H1 (cell line): ENCODE results near the gene RNF31. TPM values are rescaled to one million over a fixed set of nuclear protein-coding genes. Genes with fewer than 3 reads are reported as not detected.
A peak's percentile ranks its signal among the peaks of the same experiment; 100 is the strongest.

Source experiments
- CTCF ChIA-PET: fragments of 300-600 bp; sonication (Branson Sonifier 250); formaldehyde crosslinking; loops from one replicate; lab custom pipeline; 2021; ENCODE audit not compliant: partially characterized antibody; lab: Charles Lee
- POLR2A ChIA-PET: fragments of 300-600 bp; sonication (Branson Sonifier 250); formaldehyde crosslinking; loops from one replicate; lab custom pipeline; 2021; ENCODE audit warnings: inconsistent platforms; ENCODE audit not compliant: partially characterized antibody; lab: Charles Lee
- DNase-seq, 2 experiments: peaks; one replicate each; pipeline versions ENCODE4 v3.0.0 to v3.0.0-alpha.2; 2010 to 2022; ENCODE audit warnings: low spot score in 2 of 2, low read depth in 1 of 2, mixed read lengths in 1 of 2
- FAIRE-seq: peaks from 2 replicates; lab custom pipeline; 2011; peaks lifted over from hg19 to GRCh38; lab: Jason Lieb, UNC
- H2AFZ ChIP-seq: 2 replicates; pipeline ENCODE4 v1.8.1; 2012; ENCODE audit warnings: low read length, inconsistent platforms
- H2AK5ac ChIP-seq: 2 replicates; pipeline ENCODE4 v1.6.1; 2013; ENCODE audit warnings: low read depth, low read length
- H2BK120ac ChIP-seq: replicated peaks from 2 replicates; pipeline ENCODE3; 2013; ENCODE audit warnings: low read depth, low read length, inconsistent platforms
- H2BK12ac ChIP-seq: 2 replicates; pipeline ENCODE4 v1.6.1; 2013; ENCODE audit warnings: low read depth, low read length
- H2BK15ac ChIP-seq: 2 replicates; pipeline ENCODE4 v1.6.1; 2013; ENCODE audit warnings: low read length
- H2BK20ac ChIP-seq: 2 replicates; pipeline ENCODE4 v1.6.1; 2013; ENCODE audit warnings: low read length
- H2BK5ac ChIP-seq: 2 replicates; pipeline ENCODE4 v1.6.1; 2013; ENCODE audit warnings: low read depth, low read length
- H3K14ac ChIP-seq: 2 replicates; pipeline ENCODE4 v1.6.1; 2013; ENCODE audit warnings: inconsistent platforms; ENCODE audit not compliant: insufficient read length
- H3K18ac ChIP-seq: 2 replicates; pipeline ENCODE4 v1.6.1; 2013; ENCODE audit warnings: low read length; ENCODE audit errors: extremely low read depth
- H3K23ac ChIP-seq: 2 replicates; pipeline ENCODE4 v1.6.1; 2013; ENCODE audit warnings: inconsistent platforms; ENCODE audit not compliant: insufficient read length
- H3K23me2 ChIP-seq: 2 replicates; pipeline ENCODE4 v1.6.1; 2013; ENCODE audit warnings: low read depth, low read length
- H3K27ac ChIP-seq: 2 replicates; pipeline ENCODE4 v1.6.1; 2011; ENCODE audit warnings: low read depth, low read length, inconsistent platforms
- H3K27me3 ChIP-seq, 4 experiments: replicated peaks in 1 of 4; 1 replicate in 1 of 4; 2 replicates in 3 of 4; pipeline versions ENCODE4 v1.6.1 to v1.8.1; 2011 to 2013; ENCODE audit warnings: low read length in 3 of 4, mild to moderate bottlenecking in 3 of 4, inconsistent platforms in 2 of 4, mixed read lengths in 2 of 4, moderate library complexity in 1 of 4; ENCODE audit not compliant: control insufficient read depth in 3 of 4, insufficient read depth in 3 of 4; ENCODE audit errors: extremely low read depth in 1 of 4
- H3K36me3 ChIP-seq, 4 experiments: 2 replicates each; pipeline versions ENCODE4 v1.6.1 to v1.8.1; 2011 to 2013; ENCODE audit warnings: mild to moderate bottlenecking in 4 of 4, low read length in 3 of 4, moderate library complexity in 2 of 4, control low read depth in 1 of 4, inconsistent platforms in 1 of 4; ENCODE audit not compliant: insufficient read depth in 4 of 4, control insufficient read depth in 2 of 4
- H3K4ac ChIP-seq: replicated peaks from 2 replicates; pipeline ENCODE3; 2013; ENCODE audit warnings: low read length, low read depth, mixed read lengths, inconsistent platforms; ENCODE audit not compliant: insufficient read length
- H3K4me1 ChIP-seq, 4 experiments: replicated peaks in 1 of 4; 1 replicate in 1 of 4; 2 replicates in 3 of 4; pipeline versions ENCODE4 v1.6.1 to v1.8.1; 2011 to 2013; ENCODE audit warnings: low read length in 3 of 4, inconsistent platforms in 2 of 4, mixed read lengths in 1 of 4; ENCODE audit not compliant: insufficient read depth in 4 of 4, control insufficient read depth in 3 of 4
- H3K4me2 ChIP-seq, 2 experiments: 2 replicates each; pipeline versions ENCODE4 v1.6.1 to v1.8.1; 2011 to 2013; ENCODE audit warnings: low read depth in 2 of 2, low read length in 2 of 2, control low read depth in 1 of 2, inconsistent platforms in 1 of 2, mild to moderate bottlenecking in 1 of 2; ENCODE audit not compliant: insufficient read depth in 1 of 2
- H3K4me3 ChIP-seq, 4 experiments: fragments of 200-600, 300-600 bp in 1 of 4; sonication (generic), shearing (Covaris generic), sonication (Bioruptor Twin) in 1 of 4; 2 replicates each; pipeline versions ENCODE4 v1.5.1 to v1.8.1; 2011 to 2016; ENCODE audit warnings: low read length in 4 of 4, low read depth in 3 of 4, control low read depth in 2 of 4, inconsistent platforms in 2 of 4, mild to moderate bottlenecking in 2 of 4, mixed read lengths in 1 of 4, moderate library complexity in 1 of 4; ENCODE audit not compliant: insufficient read depth in 2 of 4; ENCODE audit errors: extremely low read depth in 1 of 4
- H3K56ac ChIP-seq: replicated peaks from 2 replicates; pipeline ENCODE3; 2013; ENCODE audit warnings: low read depth, mild to moderate bottlenecking, mixed read lengths, low read length, inconsistent platforms; ENCODE audit not compliant: insufficient read length
- H3K79me1 ChIP-seq: 2 replicates; pipeline ENCODE4 v1.6.1; 2013; ENCODE audit warnings: low read depth, low read length, control low read depth
- H3K79me2 ChIP-seq, 2 experiments: 2 replicates each; pipeline versions ENCODE4 v1.6.1 to v1.8.1; 2012 to 2013; ENCODE audit warnings: low read length in 2 of 2, mild to moderate bottlenecking in 2 of 2, inconsistent platforms in 1 of 2; ENCODE audit not compliant: insufficient read depth in 2 of 2, control insufficient read depth in 1 of 2
- H3K9ac ChIP-seq, 4 experiments: replicated peaks in 1 of 4; 1 replicate in 1 of 4; 2 replicates in 3 of 4; pipeline versions ENCODE4 v1.6.1 to v1.8.1; 2011 to 2013; ENCODE audit warnings: low read depth in 3 of 4, low read length in 3 of 4, control low read depth in 2 of 4, mild to moderate bottlenecking in 2 of 4, moderate library complexity in 2 of 4, inconsistent platforms in 1 of 4; ENCODE audit errors: extremely low read depth in 1 of 4
- H3K9me3 ChIP-seq, 2 experiments: 2 replicates each; pipeline versions ENCODE4 v1.6.1 to v1.8.1; 2012 to 2013; ENCODE audit warnings: mild to moderate bottlenecking in 2 of 2, moderate library complexity in 2 of 2, control low read depth in 1 of 2, inconsistent platforms in 1 of 2, low read depth in 1 of 2, low read length in 1 of 2, mixed read lengths in 1 of 2; ENCODE audit not compliant: insufficient read depth in 2 of 2
- H4K20me1 ChIP-seq, 2 experiments: replicated peaks in 1 of 2; 2 replicates each; pipeline versions ENCODE3 to v1.8.1; 2011 to 2013; ENCODE audit warnings: inconsistent platforms in 2 of 2, low read length in 2 of 2, mild to moderate bottlenecking in 1 of 2; ENCODE audit not compliant: insufficient read depth in 2 of 2, control insufficient read depth in 1 of 2
- H4K5ac ChIP-seq: 2 replicates; pipeline ENCODE4 v1.6.1; 2013; ENCODE audit warnings: low read length, low read depth, mixed read lengths, inconsistent platforms; ENCODE audit not compliant: insufficient read length
- H4K8ac ChIP-seq: 2 replicates; pipeline ENCODE4 v1.8.0; 2013; ENCODE audit warnings: mild to moderate bottlenecking, moderate library complexity, low read length, inconsistent platforms; ENCODE audit not compliant: insufficient read depth; ENCODE audit errors: extremely low read depth
- H4K91ac ChIP-seq: replicated peaks from 2 replicates; pipeline ENCODE3; 2013; ENCODE audit warnings: low read length, mixed read lengths, inconsistent platforms; ENCODE audit not compliant: insufficient read length
- BCL11A ChIP-seq, 2 experiments: IDR thresholded peaks; one replicate each; pipeline ENCODE4 v1.6.1; 2011; ENCODE audit warnings: low read depth in 2 of 2, low read length in 2 of 2, mild to moderate bottlenecking in 2 of 2
- NRF1 ChIP-seq: IDR thresholded peaks from 2 replicates; pipeline ENCODE4 v1.6.1; 2011; ENCODE audit warnings: mild to moderate bottlenecking, low read depth, low read length, improper control_type of control experiment
- PHF8 ChIP-seq: fragments of 200-600 bp; sonication (generic); conservative IDR thresholded peaks from 2 replicates; pipeline ENCODE4 v1.7.1; 2012; ENCODE audit warnings: low read depth, mild to moderate bottlenecking, inconsistent platforms, low read length, moderate library complexity
- SAP30 ChIP-seq: fragments of 300-600 bp; sonication (generic); IDR thresholded peaks from 2 replicates; pipeline ENCODE4 v1.7.1; 2012; ENCODE audit warnings: low read length, moderate library complexity, mild to moderate bottlenecking, inconsistent platforms; ENCODE audit not compliant: insufficient read depth, insufficient replicate concordance
- SIN3A ChIP-seq, 2 experiments: IDR thresholded peaks in 1 of 2; conservative IDR thresholded peaks in 1 of 2; 2 replicates each; pipeline ENCODE4 v1.6.1; 2011 to 2012; ENCODE audit warnings: low read length in 2 of 2, improper control_type of control experiment in 1 of 2, low read depth in 1 of 2, mild to moderate bottlenecking in 1 of 2
- TEAD4 ChIP-seq: IDR thresholded peaks from 2 replicates; pipeline ENCODE4 v1.6.1; 2012; ENCODE audit warnings: low read depth, low read length, inconsistent platforms, mixed read lengths
- WGBS, 2 experiments: shearing (Covaris generic) in 1 of 2; methylation state at CpG; one replicate each; pipeline versions ENCODE4 v1.1.6 to v1.1.7; 2013 to 2015; ENCODE audit warnings: low lambda C conversion rate in 2 of 2, mixed read lengths in 2 of 2, inconsistent platforms in 1 of 2, low coverage in 1 of 2, missing lambda C conversion rate in 1 of 2; ENCODE audit not compliant: insufficient replicate concordance in 2 of 2, insufficient coverage in 1 of 2, insufficient read length in 1 of 2; ENCODE audit errors: extremely low coverage in 1 of 2, missing lambda C conversion rate in 1 of 2; 5-methylcytosine and 5-hydroxymethylcytosine counted together
- polyA plus RNA-seq, 7 experiments: library from polyadenylated mRNA; depleted of rRNA in 3 of 7; stranded (reverse) in 5 of 7; unstranded in 2 of 7; fragments of >200 nt in 5 of 7; fragments of 200-250 nt in 2 of 7; gene quantifications; 1 replicate in 5 of 7; 2 replicates in 1 of 7; 4 replicates in 1 of 7; pipeline versions ENCODE4 v1.2.1 to v1.2.3, GENCODE V29; 2011 to 2013; ENCODE audit warnings: missing spikeins in 2 of 7, mixed read lengths in 2 of 7
- total RNA-seq: library from RNA; stranded (reverse); fragmentation: NEBNext Ultra II Directional; extraction: Animal tissue kit (Norgen Biotek cat#: 25700); gene quantifications from 2 replicates; pipeline ENCODE4 v1.2.1, GENCODE V29; 2021

The RNF31 gene
- total and polyA plus RNA-seq, 2 of the 8 experiments (the other 6 are each of a cell fraction or from before 2014, with no cell fraction given): 17.5 to 72.0 TPM

DNA sequence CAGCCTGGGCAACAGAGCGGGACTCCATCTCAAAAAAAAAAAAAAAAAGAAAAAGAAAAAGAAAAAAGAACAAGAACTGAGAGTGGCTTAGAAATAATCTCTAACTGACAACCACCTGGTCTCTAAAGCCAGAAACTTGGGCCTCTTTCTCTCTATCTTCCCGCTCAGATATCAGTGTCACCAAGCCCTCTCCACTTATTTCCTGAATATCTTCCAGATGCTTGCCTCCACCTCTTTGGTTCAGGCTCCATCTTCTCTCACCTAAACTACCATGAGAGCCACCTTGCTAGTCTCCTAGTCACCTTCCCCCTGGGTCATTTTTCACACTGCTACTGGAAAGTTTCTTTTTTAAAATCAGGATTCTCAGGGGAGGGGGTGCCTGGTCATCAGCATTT is 49.8 kb downstream of the RNF31 start:
- Histone ChIP-seq H2BK20ac (no peak overlapping the region), H4K5ac (no peak overlapping the region), H4K91ac (no peak overlapping the region), H3K4me3 (peak overlapping the region in 1 of 4 experiments; percentile 88; a peak in 1 of 8 replicates), H2BK5ac (no peak overlapping the region), H3K56ac (no peak overlapping the region), H3K23me2 (peaks cover 5% of the 10 kb centered on the region; the same call in 1 of the 2 replicates), H3K23ac (no peak overlapping the region), H3K9me3 (peaks cover 6 to 7% of the 10 kb centered on the region in 2 experiments), H3K18ac (no peak overlapping the region), H3K79me2 (peaks cover 0 to 3% of the 10 kb centered on the region in 2 experiments; a peak in 2 of 4 replicates), H3K79me1 (peaks cover 3% of the 10 kb centered on the region; the same call in 1 of the 2 replicates), H3K27me3 (no peaks in the 10 kb centered on the region), H3K36me3 (peaks cover 4 to 17% (median 10%) of the 10 kb centered on the region in 4 experiments; a peak in 6 of 8 replicates), H2BK120ac (no peak overlapping the region), H3K4me2 (peak overlapping the region in 1 of 2 experiments; percentile 79; a peak in 2 of 4 replicates), H3K9ac (no peak overlapping the region), H3K4ac (no peak overlapping the region), H2BK15ac (no peak overlapping the region), H3K27ac (no peak overlapping the region), H4K8ac (no peak overlapping the region), H2AFZ (no peak overlapping the region), H2AK5ac (no peak overlapping the region), H3K4me1 (peaks cover 0 to 9% (median 3%) of the 10 kb centered on the region in 4 experiments; a peak in 3 of 7 replicates), H3K14ac (no peak overlapping the region), H4K20me1 (no peaks in the 10 kb centered on the region), H2BK12ac (no peak overlapping the region)
- 89% methylated on average over 1 of the region's 2 CpGs; no CpG with 5 or more reads in 1 of the 2 experiments for WGBS, 2 experiments
- DNase-seq (no peak), FAIRE-seq (no peak)
- ChIA-PET CTCF (no interaction called here), POLR2A (interaction anchor here (0.6 to 4.7 kb wide), 4 partner anchors 8 to 61 kb away, joined by 3 to 119 read pairs (median 31); partner anchors contain the start of genes CHMP4A, IPO4, MDP1 and PSME1)
- TF ChIP-seq BCL11A (IDR thresholded peaks at IDR 0.05; ENCODE audit: low read depth in 2 of 2, low read length in 2 of 2) (no peak), TEAD4 (no peak), SAP30 (no peak), SIN3A (conservative IDR thresholded peaks at IDR 0.05 in 1 of 2, IDR thresholded peaks at IDR 0.05 in 1 of 2; ENCODE audit: low read depth in 1 of 2, low read length in 2 of 2) (no peak), PHF8 (no peak), NRF1 (no peak)
